SK-N-MC (cell line): ENCODE data around the gene YBEY.

Experiments
- DNase-seq: peaks from one replicate; pipeline ENCODE4 v3.0.0-alpha.2; 2011; ENCODE audit warnings: low read depth, low spot score
- H3K27ac ChIP-seq: fragments of 200-600 bp; sonication (generic); 2 replicates; pipeline ENCODE4 v1.5.1; 2016; ENCODE audit warnings: mixed run types
- H3K36me3 ChIP-seq: fragments of 200-600 bp; sonication (generic); 2 replicates; pipeline ENCODE4 v1.6.1; 2017; ENCODE audit warnings: antibody characterized with exemption, low read length, mixed read lengths; ENCODE audit not compliant: insufficient read depth
- H3K4me3 ChIP-seq: fragments of 200-600 bp; sonication (generic); 2 replicates; pipeline ENCODE4 v1.5.1; 2016
- H3K9ac ChIP-seq: fragments of 200-600 bp; sonication (generic); 2 replicates; pipeline ENCODE4 v1.8.0; 2017; ENCODE audit warnings: mixed run types, mixed read lengths; ENCODE audit not compliant: insufficient read length
- H3K9me3 ChIP-seq: fragments of 200-600 bp; sonication (generic); 2 replicates; pipeline ENCODE4 v1.6.1; 2017; ENCODE audit warnings: low read depth, mild to moderate bottlenecking, antibody characterized with exemption, low read length, moderate library complexity, mixed read lengths
- EZH2 ChIP-seq: fragments of 200-600 bp; sonication (generic); IDR thresholded peaks from one replicate; pipeline ENCODE4 v1.6.1; 2017; ENCODE audit warnings: antibody characterized with exemption
- FOXP2 ChIP-seq: optimal IDR thresholded peaks from 2 replicates; pipeline ENCODE3; 2011; ENCODE audit warnings: mild to moderate bottlenecking, moderate library complexity; ENCODE audit not compliant: insufficient read depth; ENCODE audit errors: extremely low read length, control extremely low read depth
- POLR2AphosphoS5 ChIP-seq: IDR thresholded peaks from 2 replicates; pipeline ENCODE4 v1.6.1; 2012; ENCODE audit warnings: mild to moderate bottlenecking, low read depth, low read length, borderline replicate concordance

The YBEY gene

DNA sequence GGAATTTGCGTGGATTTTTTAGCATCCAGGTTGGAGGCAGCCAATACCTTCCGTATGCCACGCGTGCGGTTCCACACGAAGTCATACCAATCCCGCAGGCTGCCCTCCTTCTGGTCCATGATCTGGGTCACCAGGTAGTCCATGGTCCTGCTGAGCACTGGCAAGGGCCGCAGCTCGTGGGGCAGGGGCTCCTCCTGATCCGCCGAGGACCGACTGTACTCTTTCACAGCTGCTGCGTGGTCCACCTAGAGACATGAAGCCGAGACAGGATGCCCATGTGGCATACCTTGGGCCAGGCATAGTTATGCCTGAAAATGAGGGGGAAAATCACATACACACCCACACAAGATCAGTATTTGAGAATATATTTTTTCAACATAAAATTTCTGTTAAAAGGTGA is 12.8 kb upstream of the YBEY start:
- no peak overlapping the region for H3K9ac ChIP-seq
- no peak for DNase-seq
- no peaks in the 10 kb centered on the region for H3K9me3 ChIP-seq
- no peak for TF ChIP-seq POLR2AphosphoS5
- H3K27ac ChIP-seq: no peak overlapping the region
- peaks cover 90% of the 10 kb centered on the region for H3K36me3 ChIP-seq
- H3K4me3 ChIP-seq: no peak overlapping the region

DNA sequence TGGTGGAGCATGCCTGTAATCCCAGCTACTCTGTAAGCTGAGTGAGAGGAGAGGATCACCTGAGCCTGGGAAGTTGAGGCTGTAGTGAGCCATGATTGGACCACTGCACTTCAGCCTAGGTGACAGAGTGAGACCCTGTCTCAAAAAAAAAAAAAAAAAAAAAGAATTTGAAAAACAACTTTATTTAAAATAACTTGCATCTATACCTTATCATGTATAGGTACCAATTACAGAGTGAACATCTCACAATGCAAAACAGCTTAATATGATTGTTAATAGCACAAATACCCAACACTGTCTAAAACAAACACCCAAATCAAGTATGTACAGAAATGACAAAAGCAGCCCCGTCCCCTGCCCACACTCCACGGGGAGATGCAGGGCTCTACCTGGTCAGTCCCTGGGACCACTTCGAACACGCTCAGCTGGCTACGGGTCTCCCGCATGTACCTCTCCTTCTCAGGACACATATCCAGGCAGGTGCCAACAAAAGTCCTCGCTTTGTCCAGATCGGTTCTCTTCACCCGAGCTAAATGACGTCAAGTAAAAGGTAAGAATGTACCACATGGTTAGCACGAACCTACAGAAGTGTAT is 11.2 kb upstream of the YBEY start:
- DNase-seq: no peak
- TF ChIP-seq FOXP2 (no peak), EZH2 (no peak), POLR2AphosphoS5 (no peak)
- Histone ChIP-seq H3K9ac (no peak overlapping the region), H3K9me3 (no peaks in the 10 kb centered on the region), H3K27ac (no peak overlapping the region), H3K4me3 (no peak overlapping the region), H3K36me3 (peaks cover 91% of the 10 kb centered on the region)

GRCh38 chr21:46284077-46284644 is 2.0 kb upstream of the YBEY start:
- TF ChIP-seq POLR2AphosphoS5: no peak
- no peak for TF ChIP-seq FOXP2
- TF ChIP-seq EZH2: no peak
- Histone ChIP-seq H3K9me3 (no peaks in the 10 kb centered on the region), H3K27ac (no peak overlapping the region), H3K9ac (peak overlapping the region; percentile 93), H3K4me3 (peak overlapping the region; percentile 97), H3K36me3 (peaks cover 41% of the 10 kb centered on the region)
- DNase-seq: no peak

DNA sequence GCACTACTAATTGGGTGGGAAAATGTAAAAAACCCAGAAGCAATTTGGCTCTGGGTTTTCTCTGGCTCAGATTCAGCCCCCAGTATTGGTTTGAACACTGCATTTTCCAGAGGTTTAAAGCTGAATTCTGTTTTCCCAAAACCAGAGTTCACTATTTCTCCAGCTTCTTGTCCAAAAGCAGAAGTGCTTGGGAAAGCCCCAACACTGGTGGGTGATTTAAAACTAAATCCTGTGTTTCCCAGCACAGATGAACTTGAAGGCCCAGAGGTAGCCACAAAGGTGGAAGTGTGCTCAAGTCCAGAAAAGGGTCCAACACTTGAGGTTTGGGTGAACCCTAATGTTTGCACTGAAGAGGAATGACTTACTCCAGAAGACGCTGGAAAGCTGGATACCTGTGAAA is 1.4 kb upstream of the YBEY start:
- Histone ChIP-seq H3K36me3 (peaks cover 35% of the 10 kb centered on the region), H3K9ac (peak overlapping the region; percentile 93), H3K9me3 (no peaks in the 10 kb centered on the region)

DNA sequence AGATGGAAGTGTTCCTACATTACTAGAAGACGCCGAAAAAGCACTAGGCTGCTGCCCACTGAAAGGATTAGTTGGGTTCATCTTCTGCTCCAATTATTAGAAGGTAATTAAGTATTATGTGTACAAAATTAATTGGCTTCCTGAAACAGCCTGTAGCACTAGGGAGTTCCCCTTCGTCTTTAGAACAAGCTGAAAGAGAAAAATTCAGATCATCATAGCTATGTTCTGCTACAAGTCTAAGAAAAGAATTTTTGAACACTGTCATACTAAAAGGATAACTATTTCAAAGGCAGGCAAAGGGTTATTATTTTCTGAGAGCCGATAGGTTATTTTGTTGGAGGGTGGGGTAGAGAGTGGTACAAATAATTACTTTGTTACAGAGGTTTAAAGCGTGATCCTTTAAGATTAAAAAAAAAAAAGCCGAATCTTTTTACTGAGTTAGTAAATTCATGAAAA is 908 bp upstream of the YBEY start, which contains the start of gene MCM3AP:
Gene MCM3AP (minus strand): TSS at position 406 of the 456 bp plus-strand sequence. CDS start 325 bp downstream, at position 81.
- Histone ChIP-seq H3K9me3 (no peaks in the 10 kb centered on the region), H3K36me3 (peaks cover 31% of the 10 kb centered on the region), H3K4me3 (peak within 1 kb of the TSS; percentile 97), H3K27ac (peak within 1 kb of the TSS; percentile 95), H3K9ac (peak within 1 kb of the TSS; percentile 93)
- TF ChIP-seq POLR2AphosphoS5 (no peak), EZH2 (no peak), FOXP2 (no peak)
- no peak for DNase-seq

More for the DNA sequence above, 1.4 kb upstream of the YBEY start:
- Histone ChIP-seq H3K4me3 (peak overlapping the region; percentile 97), H3K27ac (no peak overlapping the region)
- no peak for TF ChIP-seq POLR2AphosphoS5
- no peak for DNase-seq

DNA sequence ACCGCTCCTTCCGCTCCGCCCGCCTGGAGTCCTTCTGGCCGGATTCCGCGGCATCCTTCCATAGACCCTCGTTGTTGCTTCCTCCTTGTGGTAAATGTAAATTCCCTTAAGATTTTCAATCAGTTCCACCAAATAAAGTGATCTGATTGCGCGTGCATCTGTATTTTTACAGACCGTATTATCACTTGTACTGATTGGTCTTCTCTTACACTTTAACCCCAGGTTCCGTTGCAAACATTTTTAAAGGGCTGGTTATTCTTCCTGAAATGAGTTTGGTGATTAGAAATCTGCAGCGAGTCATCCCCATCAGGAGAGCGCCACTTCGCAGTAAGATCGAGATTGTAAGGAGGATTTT is 483 bp downstream of the YBEY start:
- peak overlapping the region; percentile 93 for H3K9ac ChIP-seq
- peak; percentile 24 for DNase-seq
- peaks cover 27% of the 10 kb centered on the region for H3K36me3 ChIP-seq
- peak overlapping the region; percentile 97 for H3K4me3 ChIP-seq
- TF ChIP-seq FOXP2 (no peak), EZH2 (no peak), POLR2AphosphoS5 (no peak)
- peak overlapping the region; percentile 95 for H3K27ac ChIP-seq
- H3K9me3 ChIP-seq: no peaks in the 10 kb centered on the region

GRCh38 chr21:46287541-46287940 is 1.4 kb downstream of the YBEY start:
- H3K4me3 ChIP-seq: no peak overlapping the region
- DNase-seq: no peak
- H3K36me3 ChIP-seq: peaks cover 32% of the 10 kb centered on the region
- TF ChIP-seq EZH2 (no peak), POLR2AphosphoS5 (no peak), FOXP2 (no peak)
- no peak overlapping the region for H3K27ac ChIP-seq
- H3K9ac ChIP-seq: no peak overlapping the region
- H3K9me3 ChIP-seq: no peaks in the 10 kb centered on the region

DNA sequence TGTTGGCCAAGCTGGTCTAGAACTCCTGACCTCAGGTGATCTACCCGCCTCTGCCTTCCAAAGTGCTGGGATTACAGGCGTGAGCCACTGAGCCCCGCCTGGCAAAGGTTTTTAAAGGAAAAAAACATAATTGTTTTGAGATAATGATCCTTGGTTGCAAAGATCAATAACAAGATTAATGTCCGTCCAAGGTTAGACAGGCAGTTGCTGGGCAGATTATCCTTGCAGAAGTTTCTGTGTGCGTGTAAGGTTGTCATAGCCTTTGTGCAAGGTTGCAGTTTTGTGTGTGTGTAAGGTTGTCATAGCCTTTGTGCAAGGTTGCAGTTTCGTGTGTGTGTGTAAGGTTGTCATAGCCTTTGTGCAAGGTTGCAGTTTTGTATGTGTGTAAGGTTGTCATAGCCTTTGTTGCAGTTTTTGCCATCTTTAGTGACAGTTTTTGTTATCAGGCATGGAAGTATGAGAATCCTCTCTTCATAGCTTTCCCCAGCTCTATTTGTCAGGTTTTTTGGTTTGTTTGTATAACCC is 3.6 kb downstream of the YBEY start:
- peaks cover 14% of the 10 kb centered on the region for H3K36me3 ChIP-seq
- no peak overlapping the region for H3K27ac ChIP-seq
- H3K9me3 ChIP-seq: no peaks in the 10 kb centered on the region
- no peak for TF ChIP-seq FOXP2
- TF ChIP-seq EZH2: no peak
- TF ChIP-seq POLR2AphosphoS5: no peak
- no peak overlapping the region for H3K9ac ChIP-seq
- no peak overlapping the region for H3K4me3 ChIP-seq
- DNase-seq: no peak

GRCh38 chr21:46291561-46291960 is 5.4 kb downstream of the YBEY start:
- no peak for DNase-seq
- TF ChIP-seq EZH2 (no peak), FOXP2 (no peak), POLR2AphosphoS5 (no peak)
- Histone ChIP-seq H3K27ac (peak overlapping the region; percentile 42; the same call in 1 of the 2 replicates), H3K9me3 (no peaks in the 10 kb centered on the region), H3K36me3 (peaks cover 12% of the 10 kb centered on the region), H3K4me3 (no peak overlapping the region), H3K9ac (no peak overlapping the region)
